B cell (primary cell): ENCODE data around the gene GPR37. TPM values are rescaled to one million over a fixed set of nuclear protein-coding genes. Genes with fewer than 3 reads are reported as not detected.

Experiments
- ATAC-seq: fragments of 200-7000 bp; cut with Tn5 transposase; one replicate; pipeline ENCODE4 v1.10.0; 2021; ENCODE audit warnings: low read depth, mild to moderate bottlenecking, moderate number of reproducible peaks, moderate library complexity
- CTCF ChIA-PET: fragments of 350-600 bp; sonication (Branson Sonifier 250); formaldehyde crosslinking; loops from one replicate; lab custom pipeline; 2021; ENCODE audit warnings: antibody characterized with exemption, inconsistent platforms; lab: Charles Lee
- POLR2A ChIA-PET: fragments of 350-600 bp; sonication (Branson Sonifier 250); formaldehyde crosslinking; loops from one replicate; lab custom pipeline; 2021; ENCODE audit warnings: antibody characterized with exemption; lab: Charles Lee
- DNase-seq: peaks from one replicate; pipeline ENCODE4 v3.0.0; 2013
- H2AFZ ChIP-seq: 2 replicates; pipeline ENCODE4 v1.6.1; 2012; ENCODE audit warnings: mild to moderate bottlenecking, low read depth, low read length; ENCODE audit not compliant: insufficient read depth, poor library complexity, severe bottlenecking
- H3K27ac ChIP-seq, 2 donors: 1 replicate in 1 of 2; 2 replicates in 1 of 2; pipeline ENCODE4 v1.5.1; 2012 to 2013; ENCODE audit warnings: low read length in 2 of 2, mild to moderate bottlenecking in 2 of 2, moderate library complexity in 1 of 2
- H3K27me3 ChIP-seq, 4 experiments: fragments of 200-600 bp in 1 of 4; sonication (generic) in 1 of 4; replicated peaks in 1 of 4; 1 replicate in 2 of 4; 2 replicates in 2 of 4; pipeline versions ENCODE4 v1.6.1 to v1.7.0; 2013 to 2016; ENCODE audit warnings: low read length in 3 of 4, mild to moderate bottlenecking in 2 of 4, mixed read lengths in 1 of 4, moderate library complexity in 1 of 4; ENCODE audit not compliant: insufficient read depth in 4 of 4, control insufficient read depth in 3 of 4; ENCODE audit errors: control extremely low read depth in 1 of 4
- H3K36me3 ChIP-seq, 2 experiments: replicated peaks in 1 of 2; 1 replicate in 1 of 2; 2 replicates in 1 of 2; pipeline versions ENCODE4 v1.6.1 to v1.7.1; 2013; ENCODE audit warnings: low read length in 1 of 2; ENCODE audit not compliant: insufficient read depth in 2 of 2, control insufficient read depth in 1 of 2; ENCODE audit errors: control extremely low read depth in 1 of 2, extremely low read depth in 1 of 2
- H3K4me1 ChIP-seq, 2 donors: fragments of 200-600 bp in 1 of 2; sonication (generic) in 1 of 2; 1 replicate in 1 of 2; 2 replicates in 1 of 2; pipeline versions ENCODE4 v1.5.1 to v1.6.1; 2013 to 2017; ENCODE audit warnings: low read length in 2 of 2; ENCODE audit not compliant: control insufficient read depth in 2 of 2, insufficient read depth in 2 of 2
- H3K4me2 ChIP-seq: replicated peaks from 2 replicates; pipeline ENCODE3; 2012; ENCODE audit warnings: mild to moderate bottlenecking, low read depth, low read length; ENCODE audit not compliant: poor library complexity, severe bottlenecking
- H3K4me3 ChIP-seq, 5 experiments: fragments of 200-600 bp in 1 of 5; sonication (generic) in 1 of 5; 1 replicate in 3 of 5; 2 replicates in 2 of 5; pipeline versions ENCODE4 v1.5.1 to v1.7.0; 2011 to 2016; ENCODE audit warnings: low read length in 4 of 5, mild to moderate bottlenecking in 4 of 5, low read depth in 2 of 5, control low read depth in 1 of 5, moderate library complexity in 1 of 5; ENCODE audit not compliant: insufficient read depth in 1 of 5; ENCODE audit errors: control extremely low read depth in 1 of 5, extremely low read depth in 1 of 5
- H3K79me2 ChIP-seq: fragments of 200-600 bp; sonication (generic); one replicate; pipeline ENCODE4 v1.6.0; 2016; ENCODE audit warnings: low read length; ENCODE audit not compliant: control insufficient read depth, insufficient read depth
- H3K9ac ChIP-seq: fragments of 200-600 bp; sonication (generic); 2 replicates; pipeline ENCODE4 v1.6.1; 2017; ENCODE audit warnings: mild to moderate bottlenecking, low read length, moderate library complexity
- H3K9me3 ChIP-seq, 3 donors: one replicate each; pipeline versions ENCODE4 v1.6.1 to v1.7.1; 2013; ENCODE audit warnings: low read length in 2 of 3; ENCODE audit not compliant: control insufficient read depth in 2 of 3, insufficient read depth in 1 of 3; ENCODE audit errors: control extremely low read depth in 1 of 3
- H4K20me1 ChIP-seq: 2 replicates; pipeline ENCODE4 v1.6.0; 2012; ENCODE audit warnings: mild to moderate bottlenecking, low read length; ENCODE audit not compliant: insufficient read depth, control insufficient read depth, poor library complexity, severe bottlenecking
- H3K27ac Mint-ChIP-seq: one replicate; pipeline ENCODE4 v1.8.0; 2021; ENCODE audit warnings: mixed read lengths
- H3K27me3 Mint-ChIP-seq: one replicate; pipeline ENCODE4 v1.8.0; 2021; ENCODE audit warnings: mixed read lengths
- H3K4me1 Mint-ChIP-seq: one replicate; pipeline ENCODE4 v1.8.0; 2021; ENCODE audit warnings: mixed read lengths
- H3K4me3 Mint-ChIP-seq: one replicate; pipeline ENCODE4 v1.8.0; 2021; ENCODE audit warnings: mixed read lengths
- H3K9me3 Mint-ChIP-seq: one replicate; pipeline ENCODE4 v1.8.0; 2022; ENCODE audit warnings: mixed read lengths; ENCODE audit not compliant: insufficient read depth
- CTCF ChIP-seq: fragments of 200-600 bp; IDR thresholded peaks from one replicate; pipeline ENCODE4 v1.8.0; 2022; ENCODE audit warnings: antibody characterized with exemption, mild to moderate bottlenecking
- EZH2 ChIP-seq: IDR thresholded peaks from 2 replicates; pipeline ENCODE4 v1.6.1; 2012; ENCODE audit warnings: borderline replicate concordance, low read depth, mild to moderate bottlenecking, moderate library complexity, low read length; ENCODE audit not compliant: insufficient read depth, poor library complexity, severe bottlenecking
- WGBS: methylation state at CpG from one replicate; pipeline ENCODE4 v1.1.5; 2013; ENCODE audit warnings: missing lambda C conversion rate; ENCODE audit not compliant: insufficient coverage; 5-methylcytosine and 5-hydroxymethylcytosine counted together
- intact Hi-C: fragments of 100-400 bp; cut with micrococcal nuclease; formaldehyde crosslinking; loops from one replicate; pipeline ENCODE4 v1.10.0; 2022
- polyA plus RNA-seq: library from polyadenylated mRNA; depleted of rRNA; stranded (reverse); fragments of >200 nt; gene quantifications from 2 replicates; pipeline ENCODE4 v1.2.3, GENCODE V29; 2012
- total RNA-seq, 2 donors: library from RNA; stranded (reverse); fragments of 120-200 nt in 1 of 2; gene quantifications; 1 replicate in 1 of 2; 2 replicates in 1 of 2; pipeline versions ENCODE4 v1.2.3 to v1.2.4, GENCODE V29; 2013 to 2022

GPR37 gene
- total and polyA plus RNA-seq, 2 donors (not counting 1 experiment from before 2014, with no cell fraction given): not detected

- H2AFZ ChIP-seq: no peak overlapping the region
- peaks cover 0 to 4% (median 0%) of the 10 kb centered on the region in 3 donors for H3K9me3 ChIP-seq
- no peak overlapping the region for H3K4me2 ChIP-seq
- POLR2A ChIA-PET: no interaction called here
- no peak for ATAC-seq
- CTCF ChIA-PET: no interaction called here
- H3K27ac Mint-ChIP-seq: no peak overlapping the region
- no peaks in the 10 kb centered on the region for H3K4me1 ChIP-seq
- no peak overlapping the region for H3K27ac ChIP-seq
- no peaks in the 10 kb centered on the region for H3K27me3 ChIP-seq
- H3K27me3 Mint-ChIP-seq: no peaks in the 10 kb centered on the region
- H3K36me3 ChIP-seq: no peaks in the 10 kb centered on the region
- H3K4me1 Mint-ChIP-seq: no peaks in the 10 kb centered on the region
- H3K4me3 Mint-ChIP-seq: no peak overlapping the region
- no peaks in the 10 kb centered on the region for H3K79me2 ChIP-seq
- no peak for DNase-seq
- H4K20me1 ChIP-seq: no peaks in the 10 kb centered on the region
- no peaks in the 10 kb centered on the region for H3K9me3 Mint-ChIP-seq
- no peak overlapping the region for H3K9ac ChIP-seq
- WGBS: 80% methylated on average over 1 of the region's 5 CpGs
- TF ChIP-seq EZH2: no peak
- no peak for TF ChIP-seq CTCF
- H3K4me3 ChIP-seq: no peak overlapping the region
- intact Hi-C loops: no loop called here
These were observed 41.5 kb downstream of the GPR37 start for GRCh38 chr7:124724079-124724478.

GRCh38 chr7:124723012-124723411, 42.6 kb downstream of the GPR37 start:
- no peaks in the 10 kb centered on the region for H3K4me1 ChIP-seq
- H3K9me3 ChIP-seq: peaks cover 0 to 4% (median 0%) of the 10 kb centered on the region in 3 donors
- no peak for TF ChIP-seq EZH2
- no peak for TF ChIP-seq CTCF
- H2AFZ ChIP-seq: no peak overlapping the region
- no peak for DNase-seq
- no CpG with 5 or more reads among the region's 2 CpGs for WGBS
- no peaks in the 10 kb centered on the region for H3K36me3 ChIP-seq
- Mint-ChIP-seq H3K27ac (no peak overlapping the region), H3K9me3 (no peaks in the 10 kb centered on the region), H3K4me3 (no peak overlapping the region), H3K4me1 (no peaks in the 10 kb centered on the region), H3K27me3 (no peaks in the 10 kb centered on the region)
- no peaks in the 10 kb centered on the region for H3K79me2 ChIP-seq
- H3K4me3 ChIP-seq: no peak overlapping the region
- H3K9ac ChIP-seq: no peak overlapping the region
- H4K20me1 ChIP-seq: no peaks in the 10 kb centered on the region
- intact Hi-C loops: no loop called here
- H3K4me2 ChIP-seq: no peak overlapping the region
- ChIA-PET CTCF (no interaction called here), POLR2A (no interaction called here)
- no peak for ATAC-seq
- no peak overlapping the region for H3K27ac ChIP-seq
- H3K27me3 ChIP-seq: no peaks in the 10 kb centered on the region
